Measurements from ENCODE around the gene SENP7.

GRCh38 chr3:101423984-101424888, 88.8 kb downstream of the SENP7 start:
- no peak for TF ChIP-seq RAD21 (IDR thresholded peaks at IDR 0.05; ENCODE audit: low read depth)
- TF ChIP-seq, protein P1, sequence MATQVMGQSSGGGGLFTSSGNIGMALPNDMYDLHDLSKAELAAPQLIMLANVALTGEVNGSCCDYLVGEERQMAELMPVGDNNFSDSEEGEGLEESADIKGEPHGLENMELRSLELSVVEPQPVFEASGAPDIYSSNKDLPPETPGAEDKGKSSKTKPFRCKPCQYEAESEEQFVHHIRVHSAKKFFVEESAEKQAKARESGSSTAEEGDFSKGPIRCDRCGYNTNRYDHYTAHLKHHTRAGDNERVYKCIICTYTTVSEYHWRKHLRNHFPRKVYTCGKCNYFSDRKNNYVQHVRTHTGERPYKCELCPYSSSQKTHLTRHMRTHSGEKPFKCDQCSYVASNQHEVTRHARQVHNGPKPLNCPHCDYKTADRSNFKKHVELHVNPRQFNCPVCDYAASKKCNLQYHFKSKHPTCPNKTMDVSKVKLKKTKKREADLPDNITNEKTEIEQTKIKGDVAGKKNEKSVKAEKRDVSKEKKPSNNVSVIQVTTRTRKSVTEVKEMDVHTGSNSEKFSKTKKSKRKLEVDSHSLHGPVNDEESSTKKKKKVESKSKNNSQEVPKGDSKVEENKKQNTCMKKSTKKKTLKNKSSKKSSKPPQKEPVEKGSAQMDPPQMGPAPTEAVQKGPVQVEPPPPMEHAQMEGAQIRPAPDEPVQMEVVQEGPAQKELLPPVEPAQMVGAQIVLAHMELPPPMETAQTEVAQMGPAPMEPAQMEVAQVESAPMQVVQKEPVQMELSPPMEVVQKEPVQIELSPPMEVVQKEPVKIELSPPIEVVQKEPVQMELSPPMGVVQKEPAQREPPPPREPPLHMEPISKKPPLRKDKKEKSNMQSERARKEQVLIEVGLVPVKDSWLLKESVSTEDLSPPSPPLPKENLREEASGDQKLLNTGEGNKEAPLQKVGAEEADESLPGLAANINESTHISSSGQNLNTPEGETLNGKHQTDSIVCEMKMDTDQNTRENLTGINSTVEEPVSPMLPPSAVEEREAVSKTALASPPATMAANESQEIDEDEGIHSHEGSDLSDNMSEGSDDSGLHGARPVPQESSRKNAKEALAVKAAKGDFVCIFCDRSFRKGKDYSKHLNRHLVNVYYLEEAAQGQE (IDR thresholded peaks at IDR 0.05; ENCODE audit: low read depth): no peak
- TF ChIP-seq EZH2phosphoT487 (IDR thresholded peaks at IDR 0.05; ENCODE audit: borderline replicate concordance): no peak
- no peak for TF ChIP-seq POLR2AphosphoS5 (IDR thresholded peaks at IDR 0.05; ENCODE audit: low read depth, low read length)
